Astrocyte of the spinal cord (primary cell): ENCODE results near the gene VAX1.
"Not testable (repeated sequence)": the region's sequence is repeated elsewhere in the genome, so short reads cannot be mapped to it uniquely, and the experiment has no call there.

ENCODE experiments used
- DNase-seq: peaks from one replicate; pipeline ENCODE4 v3.0.0; 2011; ENCODE audit warnings: low read depth, low spot score
- H3K4me3 ChIP-seq: 2 replicates; pipeline ENCODE4 v1.5.1; 2011; ENCODE audit warnings: low read depth, mild to moderate bottlenecking, low read length, moderate library complexity
- CTCF ChIP-seq: IDR thresholded peaks from 2 replicates; pipeline ENCODE4 v1.5.1; 2012; ENCODE audit warnings: low read depth, mild to moderate bottlenecking, low read length, inconsistent platforms
- in situ Hi-C: cut with HindIII; loops from 2 replicates; pipeline ENCODE4 v1.10.0; 2017; ENCODE audit warnings: low sequenced_read_pairs

Gene VAX1

GRCh38 chr10:117137911-117138642 lies at the start of gene VAX1:
Gene VAX1 (minus strand): TSS chr10:117138270. CDS start chr10:117138056, 214 bp downstream.
- H3K4me3 ChIP-seq = no peak within 1 kb of the TSS
- in situ Hi-C loops = no loop called here
- no peak for TF ChIP-seq CTCF
- no peak for DNase-seq

GRCh38 chr10:117186832-117187615 lies 49.0 kb upstream of the VAX1 start:
- in situ Hi-C loops = no loop called here
- H3K4me3 ChIP-seq = no peak overlapping the region
- no peak for DNase-seq
- TF ChIP-seq CTCF = no peak

GRCh38 chr10:117185817-117186216 lies 47.7 kb upstream of the VAX1 start:
- H3K4me3 ChIP-seq, in situ Hi-C loops, DNase-seq: not testable (repeated sequence)

GRCh38 chr10:117184821-117185220 lies 46.8 kb upstream of the VAX1 start:
- no peak overlapping the region for H3K4me3 ChIP-seq

GRCh38 chr10:117184296-117184695 lies 46.2 kb upstream of the VAX1 start:
- no peak for DNase-seq
- TF ChIP-seq CTCF = no peak
- H3K4me3 ChIP-seq = no peak overlapping the region
- in situ Hi-C loops = no loop called here

More at GRCh38 chr10:117184821-117185220, 46.8 kb upstream of the VAX1 start:
- in situ Hi-C loops = no loop called here
- no peak for DNase-seq
- no peak for TF ChIP-seq CTCF

- TF ChIP-seq CTCF = no peak
- in situ Hi-C loops = no loop called here
Observed at GRCh38 chr10:117178190-117178589, 40.1 kb upstream of the VAX1 start.

More at GRCh38 chr10:117178190-117178589, 40.1 kb upstream of the VAX1 start:
- H3K4me3 ChIP-seq = no peak overlapping the region
- DNase-seq = no peak
